NK-92 (cell line): ENCODE data around the gene OSBPL3.

Experiments used
- DNase-seq: peaks from one replicate; lab custom pipeline; 2025; ENCODE audit not compliant: unreplicated experiment; lab: John Stamatoyannopoulos, UW

OSBPL3 gene

DNA sequence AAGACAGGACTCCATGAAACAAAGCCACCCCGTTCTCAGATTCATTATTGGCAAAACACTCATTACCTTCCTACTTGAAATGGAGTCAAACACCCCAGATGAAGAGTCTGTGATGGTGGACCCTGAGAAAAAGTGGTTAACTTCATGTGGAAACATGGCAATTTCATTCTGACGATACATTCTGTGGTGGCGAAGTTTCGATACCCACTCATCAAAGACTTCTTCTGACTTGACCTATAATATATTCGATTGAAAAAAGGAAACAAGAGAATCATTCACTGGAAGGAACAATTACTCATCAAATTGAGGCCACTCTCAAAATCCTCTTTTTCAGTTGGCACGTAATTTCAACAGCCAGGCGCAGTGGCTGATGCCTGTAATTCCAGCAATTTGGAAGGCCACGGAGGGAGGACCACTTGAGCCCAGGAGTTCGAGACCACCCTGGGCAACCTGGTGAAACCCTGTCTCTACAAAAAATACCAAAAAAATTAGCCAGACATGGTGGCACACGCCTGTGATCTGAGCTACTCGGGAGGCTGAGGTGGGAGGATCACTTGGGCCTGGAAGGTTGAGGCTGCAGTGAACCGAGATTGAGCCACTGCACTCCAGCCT is 113.9 kb downstream of the OSBPL3 start:
- DNase-seq = no peak

DNA sequence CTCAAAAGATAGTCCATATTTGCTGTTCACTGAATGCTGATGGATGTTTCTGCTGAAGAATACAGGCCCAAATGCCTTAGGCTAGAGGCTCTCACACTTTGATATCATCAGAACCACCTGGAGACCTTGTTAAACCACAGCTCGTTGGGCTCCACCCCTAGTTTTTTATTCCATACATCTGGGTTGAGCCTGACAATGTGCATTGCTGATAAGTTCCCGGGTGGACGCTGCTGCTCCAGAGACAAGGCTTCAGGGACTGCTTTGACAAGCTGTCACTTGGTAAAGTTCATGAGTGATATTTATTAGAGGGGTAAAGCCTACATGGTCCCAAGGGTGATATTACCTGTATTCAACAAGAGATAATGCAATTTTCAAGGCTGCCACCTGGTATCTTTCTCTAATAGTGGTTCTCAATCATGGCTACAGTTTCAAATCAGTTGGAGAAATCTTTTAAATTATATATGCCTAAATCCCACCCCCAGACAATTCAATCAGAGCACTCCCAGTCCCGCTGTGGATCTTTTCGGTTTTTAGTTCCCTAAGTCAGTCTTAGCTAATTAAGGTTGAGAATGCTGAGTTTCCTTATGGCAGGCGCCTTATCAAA is 115.7 kb downstream of the OSBPL3 start:
- DNase-seq = no peak

DNA sequence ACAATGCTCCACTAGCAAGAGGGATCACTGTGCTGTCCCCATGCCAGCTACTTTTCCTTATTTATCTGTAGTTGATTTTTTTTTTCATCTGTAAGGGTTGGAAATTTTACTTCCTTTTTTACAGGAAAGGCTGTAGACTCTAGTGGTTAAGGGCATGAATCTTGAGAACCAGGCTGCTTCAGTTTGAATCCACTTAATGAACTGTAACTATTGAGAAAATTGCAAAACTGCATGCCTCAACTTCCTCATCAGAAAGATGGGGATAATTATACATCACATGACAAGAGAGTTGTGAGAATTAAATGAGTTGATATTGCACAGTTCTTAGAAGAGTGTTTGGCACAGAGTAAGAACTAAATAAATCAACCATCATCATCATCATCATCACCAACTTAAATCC is 116.4 kb downstream of the OSBPL3 start:
- no peak for DNase-seq

DNA sequence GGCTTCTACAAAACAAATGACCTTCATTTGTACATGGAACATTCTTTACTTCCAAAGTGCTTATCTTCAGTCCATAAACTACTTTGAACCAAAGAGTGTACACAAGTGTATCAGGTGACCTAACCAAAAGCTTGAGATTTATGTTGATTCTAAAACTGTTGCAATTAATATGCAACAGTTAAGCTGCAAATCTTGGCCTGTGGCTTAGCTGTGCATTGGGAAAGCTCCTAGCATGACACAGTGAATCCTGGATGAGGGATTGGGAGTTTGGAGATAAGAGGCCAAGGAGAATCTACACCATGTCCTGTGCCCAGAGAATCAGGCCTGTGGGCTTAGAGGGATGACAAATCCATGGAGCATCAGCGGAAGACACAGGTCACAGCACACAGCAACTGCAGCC is 117.5 kb downstream of the OSBPL3 start:
- no peak for DNase-seq

DNA sequence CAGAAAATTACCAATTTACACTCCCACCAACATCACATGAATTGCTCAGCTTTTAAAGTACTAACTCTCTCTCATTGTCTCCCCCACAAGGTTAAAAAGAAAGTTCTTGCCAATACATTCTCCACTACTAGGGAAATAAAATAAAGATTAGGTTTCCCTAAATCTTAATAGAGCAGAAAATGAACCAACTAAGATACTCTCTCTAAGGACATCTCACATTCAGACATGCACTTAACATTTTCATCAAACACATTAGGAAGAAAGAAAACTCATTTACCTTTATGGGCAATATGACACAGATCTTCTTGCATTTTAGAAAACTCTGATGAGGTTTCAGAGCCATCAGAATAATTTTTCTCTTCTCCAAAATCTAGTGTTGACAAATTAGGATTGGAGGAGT is 118.6 kb downstream of the OSBPL3 start:
- no peak for DNase-seq

DNA sequence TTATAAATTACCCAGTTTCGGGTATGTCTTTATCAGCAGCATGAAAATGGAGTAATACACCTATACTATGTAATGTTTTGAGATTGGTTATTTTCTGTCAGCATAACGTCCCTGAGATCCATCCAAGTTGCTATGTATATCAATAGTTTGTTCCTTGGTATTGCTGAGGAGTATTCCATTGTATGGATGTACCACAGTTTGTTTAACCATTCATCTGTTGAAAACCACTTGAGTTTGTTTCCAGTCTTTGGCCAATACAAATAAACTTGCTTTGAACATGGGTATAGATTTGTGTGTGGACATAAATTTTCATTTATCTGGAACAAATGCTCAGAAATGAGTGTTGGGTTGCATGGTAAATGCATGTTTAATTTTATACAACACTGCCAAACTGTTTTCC is 119.4 kb downstream of the OSBPL3 start:
- no peak for DNase-seq

DNA sequence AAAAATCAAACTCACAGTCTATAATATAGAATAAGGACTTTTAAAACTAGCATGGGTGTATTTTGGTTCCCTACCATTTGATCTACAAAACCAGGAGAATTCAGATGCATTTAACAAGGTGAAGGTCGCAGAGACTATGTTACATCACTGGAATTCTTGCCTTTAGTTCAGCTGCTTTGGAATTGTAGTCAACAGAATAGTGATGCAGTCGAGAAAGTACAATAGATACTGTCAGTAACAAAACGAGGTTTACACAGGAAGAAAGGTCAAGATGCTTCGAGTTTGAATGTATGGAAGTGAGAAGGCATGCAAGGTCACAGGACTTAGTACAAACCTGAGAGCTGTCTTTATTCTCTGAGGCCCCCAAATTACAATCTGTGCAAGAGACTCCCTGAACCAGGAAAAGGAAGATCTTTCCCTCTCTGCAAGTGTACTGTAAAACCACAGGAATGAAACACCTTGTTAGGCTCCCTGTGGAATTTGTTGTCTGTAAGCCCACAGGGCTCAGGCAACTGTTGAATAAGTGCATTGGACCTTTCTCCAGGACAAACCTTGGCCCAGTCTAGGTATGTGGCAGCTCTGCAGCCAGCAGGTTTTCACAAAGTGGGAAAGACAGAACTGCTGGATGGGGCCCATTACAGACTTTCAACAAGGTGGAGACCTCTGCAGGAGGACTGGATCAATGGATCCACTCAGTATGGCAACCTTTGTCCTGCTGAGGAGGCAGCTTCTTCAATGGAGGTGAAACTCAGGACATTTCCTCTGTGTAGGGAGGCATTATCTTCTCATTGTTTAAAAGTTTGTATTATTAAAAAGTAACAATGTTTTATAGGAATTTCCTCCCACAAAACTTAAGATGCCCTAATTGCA is 121.6 kb downstream of the OSBPL3 start:
- no peak for DNase-seq

DNA sequence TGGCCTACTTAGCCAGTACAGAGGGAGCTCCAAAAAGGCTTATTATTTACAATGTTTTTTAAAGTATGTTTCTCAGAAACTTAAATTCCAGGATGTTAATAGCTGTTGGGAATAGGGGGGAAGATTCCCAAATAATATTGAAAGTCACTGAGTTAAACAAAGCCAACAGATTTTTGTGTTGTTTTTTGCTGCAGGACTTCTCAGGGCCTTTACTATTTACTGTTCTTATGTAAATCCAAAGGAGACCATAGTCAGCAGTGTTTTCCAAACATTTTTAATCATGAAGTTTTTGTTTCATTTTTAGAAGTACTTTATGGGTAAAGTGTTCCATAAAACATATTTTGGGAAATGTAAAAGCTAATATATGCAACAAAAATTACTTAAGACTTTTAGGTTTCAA is 122.4 kb downstream of the OSBPL3 start:
- DNase-seq = no peak

DNA sequence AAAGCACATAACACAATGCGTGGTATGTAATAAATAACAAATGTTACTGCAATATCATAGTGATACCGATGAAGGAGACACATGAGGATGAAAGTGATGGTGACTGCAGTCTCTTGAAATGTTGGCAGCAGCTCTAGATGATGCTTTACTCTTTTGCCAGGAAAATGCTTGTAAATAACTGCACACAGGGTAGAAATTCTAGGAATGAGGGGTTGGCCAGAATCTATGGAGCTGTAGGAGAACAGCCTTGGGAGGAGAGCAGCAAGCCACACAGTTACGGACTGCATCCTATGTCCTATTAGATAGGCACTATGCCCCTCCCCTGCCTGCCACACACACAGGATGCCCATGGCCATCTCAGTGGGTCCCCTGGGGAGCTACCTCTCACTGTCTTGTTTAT is 125.1 kb downstream of the OSBPL3 start:
- DNase-seq = no peak

DNA sequence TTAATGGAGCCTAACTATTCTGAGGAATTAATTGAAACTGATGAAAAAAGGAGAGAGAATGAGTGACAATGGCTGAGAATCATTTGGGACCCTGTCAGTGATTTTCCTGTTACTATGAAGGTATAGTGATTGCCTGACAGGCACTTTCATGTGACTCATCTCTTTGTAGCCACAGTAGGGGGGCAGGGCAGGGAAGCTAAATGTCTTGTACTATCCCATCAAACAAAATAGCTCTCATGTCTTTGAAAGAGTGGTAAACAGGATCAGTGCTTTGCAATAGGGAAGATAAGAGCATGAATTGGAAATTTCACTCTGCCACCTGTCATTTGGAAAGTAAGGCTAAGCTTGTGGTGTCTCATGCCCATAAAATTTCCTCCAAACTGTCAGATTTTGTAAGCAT is 128.2 kb downstream of the OSBPL3 start:
- DNase-seq = no peak

DNA sequence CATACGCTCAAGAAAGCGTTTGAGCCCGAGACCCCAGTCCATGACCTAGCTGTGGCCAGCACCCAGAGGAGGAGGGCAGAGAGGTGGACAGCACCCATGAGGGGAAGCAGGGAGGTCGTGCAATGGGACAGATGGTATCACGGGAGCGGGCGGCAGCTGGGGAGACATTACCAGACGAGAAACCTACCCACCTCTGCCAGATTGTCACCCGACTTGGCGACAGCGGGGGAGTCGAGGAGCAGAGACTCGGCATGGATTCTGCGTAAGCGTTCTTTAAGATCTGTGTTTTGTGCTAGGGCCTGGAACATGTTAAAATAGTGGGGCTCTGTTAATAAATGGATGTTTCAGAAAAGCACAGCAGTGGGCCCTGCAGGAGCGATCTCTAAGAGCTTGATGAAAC is 131.1 kb downstream of the OSBPL3 start:
- no peak for DNase-seq

DNA sequence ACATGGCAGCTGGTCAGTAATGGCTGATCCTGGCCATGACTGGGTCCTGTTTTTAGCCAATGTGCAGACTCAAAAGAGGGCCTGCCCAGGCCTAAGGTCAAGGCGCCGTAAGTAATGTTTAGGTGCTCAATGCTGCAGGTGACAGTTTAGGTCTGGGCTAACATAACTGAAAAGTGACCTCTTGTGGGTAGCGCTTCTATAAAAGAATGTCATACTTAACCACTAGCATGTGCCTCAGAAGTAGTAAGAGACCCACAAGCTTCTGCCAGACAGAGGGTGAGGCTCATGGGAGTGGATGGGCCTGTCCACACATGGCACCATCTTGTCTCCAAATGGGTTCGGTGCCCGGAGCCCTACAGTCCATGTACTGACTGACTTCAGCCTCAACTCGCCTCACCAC is 132.2 kb downstream of the OSBPL3 start:
- DNase-seq = no peak

DNA sequence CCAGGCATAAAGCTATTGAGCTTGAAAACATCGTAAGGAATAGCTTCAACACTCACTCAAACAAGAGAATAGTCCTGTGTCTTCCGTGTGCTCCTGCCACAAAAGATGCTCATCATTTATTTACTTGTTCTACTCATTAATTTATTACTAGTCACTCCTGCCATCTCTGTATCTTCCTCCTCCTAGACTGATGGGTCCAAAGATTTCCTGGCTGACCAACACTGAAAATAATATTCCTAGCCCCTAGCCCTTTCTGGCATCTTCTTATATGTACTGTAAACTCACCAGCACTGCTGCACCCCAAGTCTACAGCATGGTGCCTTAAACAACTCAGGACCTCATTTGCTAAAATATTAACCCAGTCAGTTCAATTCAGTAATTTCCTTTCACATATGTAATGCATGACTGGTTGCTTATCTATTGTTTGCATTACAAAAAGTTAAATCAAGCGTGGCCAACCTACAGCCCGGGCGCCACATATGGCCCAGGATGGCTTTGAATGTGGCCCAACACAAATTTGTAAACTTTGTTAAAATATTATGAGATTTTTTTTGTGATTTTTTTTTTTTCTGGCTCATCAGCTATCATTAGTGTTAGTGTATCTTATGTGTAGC is 136.1 kb downstream of the OSBPL3 start:
- DNase-seq = no peak

DNA sequence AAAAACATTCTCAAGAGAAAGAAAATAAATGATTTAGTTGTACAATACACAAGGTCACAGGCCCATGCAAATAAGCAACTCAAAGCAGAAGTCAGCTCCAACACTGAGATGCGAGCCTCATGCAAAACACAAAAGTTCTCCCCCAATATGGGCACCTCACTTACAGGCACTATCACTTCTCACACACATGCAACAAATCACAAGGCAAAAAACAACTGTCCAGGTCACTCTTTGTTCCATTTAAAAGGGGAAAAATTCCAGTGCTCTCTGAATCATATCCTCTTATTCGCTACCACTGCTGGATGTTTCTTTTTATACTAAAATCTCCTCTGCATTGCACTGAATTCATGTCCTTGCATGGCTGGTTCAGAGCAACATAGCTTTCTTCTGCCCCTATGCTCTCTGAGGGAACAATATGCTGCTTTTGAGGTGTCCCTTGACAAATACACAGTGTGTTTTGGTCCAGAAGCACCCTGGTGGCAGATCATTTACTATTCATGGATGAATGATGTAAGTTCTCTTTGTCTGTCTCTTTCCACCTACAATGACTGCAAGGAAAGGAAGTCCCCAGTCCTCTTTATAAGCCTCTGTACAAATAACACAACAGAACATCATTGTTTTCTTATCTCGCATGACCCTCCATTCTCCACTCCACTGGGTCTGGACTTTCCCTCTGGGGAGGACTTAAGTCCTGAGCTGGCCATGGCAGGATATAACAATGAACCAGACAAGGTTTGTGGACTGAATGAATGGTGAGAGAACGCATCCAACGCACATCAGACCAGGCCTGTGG is 137.3 kb downstream of the OSBPL3 start:
- no peak for DNase-seq

DNA sequence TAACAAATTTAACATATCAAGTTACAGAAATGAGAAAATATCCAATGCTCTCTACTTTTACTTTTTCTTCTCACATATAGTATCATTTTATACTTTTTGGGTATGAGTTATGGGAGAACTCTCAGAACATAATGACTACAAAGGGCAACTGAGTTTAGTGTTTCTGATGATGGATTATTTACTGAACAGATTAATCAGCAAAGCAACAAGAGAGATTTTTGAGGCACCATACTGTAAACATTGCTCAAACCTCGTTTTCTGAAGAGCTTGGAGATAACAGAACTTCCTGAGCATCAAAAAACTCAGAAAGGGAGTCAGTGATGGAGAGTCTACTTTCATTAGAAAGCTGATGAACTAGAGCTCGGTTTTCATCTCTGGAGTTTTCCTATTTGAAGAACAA is 137.9 kb downstream of the OSBPL3 start:
- DNase-seq = no peak

DNA sequence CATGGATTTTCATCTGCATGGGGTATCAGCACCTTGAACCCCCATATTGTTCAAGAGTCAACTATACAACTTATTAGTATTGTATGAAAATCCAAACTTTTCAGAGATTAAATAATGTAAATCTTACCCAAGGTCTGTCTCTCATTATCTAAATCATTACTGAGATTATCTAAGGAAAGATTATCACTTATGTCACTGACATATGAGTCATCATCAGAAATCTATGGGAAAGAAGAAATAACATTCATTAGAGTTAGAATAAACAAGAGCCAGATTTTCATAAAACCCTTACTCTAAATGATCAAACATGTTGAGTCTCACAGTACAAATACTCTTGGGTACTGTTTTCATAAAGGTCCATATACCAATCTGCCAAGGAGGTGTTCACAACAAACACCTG is 139.4 kb downstream of the OSBPL3 start:
- DNase-seq = no peak

DNA sequence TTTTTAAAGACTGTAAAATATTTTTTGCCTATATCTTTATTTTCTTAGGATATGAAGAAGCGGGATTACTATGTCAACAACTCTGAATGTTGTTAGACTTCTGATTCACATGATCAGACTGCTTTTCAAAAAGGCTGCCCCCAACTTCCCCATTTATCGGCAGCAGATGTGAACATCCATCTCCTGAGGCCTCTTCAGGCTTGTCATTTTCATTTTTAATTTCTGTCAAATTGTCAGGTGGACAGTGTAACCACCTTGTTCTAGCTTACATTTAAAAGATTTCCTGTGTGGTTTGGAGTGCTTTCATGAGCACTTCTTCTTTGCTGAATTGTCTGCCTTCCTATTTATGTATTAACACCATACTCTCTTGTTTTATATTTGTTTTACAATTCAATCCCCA is 143.9 kb downstream of the OSBPL3 start:
- DNase-seq = no peak

DNA sequence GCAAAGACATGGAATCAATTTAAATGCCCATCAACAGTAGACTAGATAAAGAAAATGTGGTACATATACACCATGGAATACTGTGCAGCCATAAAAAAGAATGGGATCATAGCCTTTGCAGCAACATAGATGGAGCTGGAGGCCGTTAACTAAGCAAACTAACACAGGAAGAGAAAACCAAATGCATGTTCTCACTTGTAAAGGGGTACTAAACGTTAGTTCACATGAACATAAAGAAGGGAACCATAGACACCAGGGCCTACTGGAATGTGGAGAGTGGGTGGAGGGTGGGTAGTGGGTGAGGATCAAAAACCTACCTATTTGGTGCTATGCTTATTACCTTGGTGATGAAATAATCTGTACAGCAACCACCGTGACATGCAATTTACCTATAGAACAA is 144.3 kb downstream of the OSBPL3 start:
- no peak for DNase-seq

DNA sequence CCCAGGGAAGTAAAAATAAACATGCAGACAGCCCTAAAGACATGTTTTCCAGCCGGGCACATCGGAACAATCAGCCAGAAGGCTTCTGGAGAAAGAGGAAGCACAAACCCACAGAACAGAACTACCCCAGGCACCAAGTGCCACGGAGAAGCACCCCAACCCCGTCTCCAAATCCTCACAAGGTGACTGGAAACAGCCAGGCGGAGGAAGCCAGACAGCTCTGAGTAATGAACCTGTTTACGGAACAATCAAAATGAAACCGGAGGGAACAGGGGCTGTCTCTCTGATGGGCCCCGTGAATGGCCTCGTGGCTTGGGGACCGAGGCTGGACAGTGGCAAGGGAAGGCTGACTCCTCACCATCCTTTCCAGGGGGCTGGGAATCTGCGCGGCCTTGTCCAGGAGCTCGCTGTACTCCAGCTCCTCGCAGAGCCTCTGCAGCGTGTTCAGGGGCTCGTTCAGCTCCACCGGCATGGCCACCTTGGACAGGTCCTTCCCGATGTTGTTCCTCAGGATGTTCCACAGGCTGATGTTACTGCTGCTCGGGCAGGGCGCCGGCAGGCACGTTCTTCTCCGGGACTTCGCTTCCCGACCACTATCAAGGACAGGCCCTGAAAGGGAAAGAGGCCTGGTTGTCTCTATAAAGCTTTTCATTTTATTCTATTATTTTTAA is 145.7 kb downstream of the OSBPL3 start:
- DNase-seq = no peak

DNA sequence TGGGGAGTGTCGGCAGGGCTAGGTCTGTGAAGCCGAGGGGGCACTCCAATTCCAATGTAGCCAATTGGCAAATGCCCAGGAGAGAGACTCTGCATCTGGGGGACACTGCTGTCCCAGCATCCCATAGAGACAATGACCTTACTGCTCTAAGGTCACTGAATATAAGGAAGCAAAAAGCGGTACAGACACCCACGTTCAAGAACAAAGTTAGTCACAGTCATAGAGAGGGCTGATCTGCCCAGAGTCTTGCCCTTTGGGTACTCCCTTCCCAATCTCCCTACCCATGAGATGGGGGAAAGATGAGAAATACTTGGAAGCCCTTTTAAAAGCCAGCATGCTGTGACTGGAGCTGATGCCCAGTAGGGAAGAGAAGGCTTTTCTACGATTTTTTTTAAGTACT is 146.4 kb downstream of the OSBPL3 start:
- no peak for DNase-seq

DNA sequence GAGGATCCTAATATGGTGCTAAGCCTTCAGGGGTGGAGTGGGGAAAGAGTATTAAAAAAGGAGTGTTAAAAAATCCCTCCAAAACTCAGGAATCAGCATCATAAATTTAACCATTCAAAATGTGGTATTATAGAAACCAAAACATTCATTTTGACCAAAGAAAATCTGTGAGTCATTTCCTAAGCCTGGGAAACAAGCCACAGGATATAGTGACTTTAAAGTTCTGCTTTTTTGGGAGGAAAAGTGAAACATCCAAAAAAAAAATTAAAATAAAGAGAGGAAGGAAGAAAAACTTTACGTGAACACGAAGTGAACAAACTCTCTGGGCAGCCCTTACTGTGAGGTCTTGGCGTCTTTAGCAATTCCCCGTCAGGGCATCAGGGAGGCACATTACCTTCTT is 148.7 kb downstream of the OSBPL3 start:
- no peak for DNase-seq
